OCI-LY7 (cell line): ENCODE measurements around the gene FA2H.

Experiments used
- CTCF ChIP-seq: fragments of 200-600 bp; sonication (generic); conservative IDR thresholded peaks from 2 replicates; pipeline ENCODE4 v1.5.1; 2014; ENCODE audit warnings: mild to moderate bottlenecking, antibody characterized with exemption, low read length, moderate library complexity, mixed read lengths
- EZH2phosphoT487 ChIP-seq: fragments of 200-600 bp; sonication (generic); IDR thresholded peaks from 2 replicates; pipeline ENCODE4 v1.6.1; 2018; ENCODE audit warnings: low read depth, borderline replicate concordance, mild to moderate bottlenecking, mixed run types, antibody characterized with exemption, low read length, moderate library complexity, mixed read lengths

GRCh38 chr16:74761665-74762064 lies 13.0 kb downstream of the FA2H start:
- TF ChIP-seq CTCF (no peak), EZH2phosphoT487 (no peak)
